Panc1 (cell line): ENCODE measurements around the gene GRAMD1C. TPM values are rescaled to one million over a fixed set of nuclear protein-coding genes. Genes with fewer than 3 reads are reported as not detected.
A peak's percentile ranks its signal among the peaks of the same experiment; 100 is the strongest.

ENCODE experiments used
- ATAC-seq: fragments of 200-7000 bp; cut with Tn5 transposase; 2 replicates; pipeline ENCODE4 v1.9.1; 2020; ENCODE audit warnings: mild to moderate bottlenecking, moderate library complexity
- BruUV-seq: library from RNA; stranded (reverse); fragments of 400-500 nt; replicated peaks from 2 replicates; lab custom pipeline; 2021; lab: Mats Ljungman, UMichigan
- CTCF ChIA-PET: fragments of 300-600 bp; sonication (Branson Sonifier 250); formaldehyde crosslinking; loops from one replicate; lab custom pipeline; 2022; ENCODE audit warnings: antibody characterized with exemption; lab: Charles Lee
- POLR2A ChIA-PET: fragments of 300-600 bp; sonication (Branson Sonifier 250); formaldehyde crosslinking; loops from one replicate; lab custom pipeline; 2022; ENCODE audit warnings: antibody characterized with exemption; lab: Charles Lee
- DNase-seq: peaks from one replicate; pipeline ENCODE4 v3.0.0-alpha.2; 2010; ENCODE audit warnings: low read depth, low spot score
- H3K27ac ChIP-seq: 2 replicates; pipeline ENCODE4 v1.5.1; 2011; ENCODE audit warnings: mild to moderate bottlenecking, low read length, inconsistent platforms
- H3K27me3 ChIP-seq: fragments of 200-500 bp; sonication (Bioruptor generic); 2 replicates; pipeline ENCODE4 v1.6.0; 2014; ENCODE audit warnings: low read length, inconsistent platforms; ENCODE audit not compliant: control insufficient read depth, insufficient read depth
- H3K36me3 ChIP-seq: fragments of 200-500 bp; sonication (Bioruptor generic); 2 replicates; pipeline ENCODE4 v1.5.1; 2014; ENCODE audit warnings: inconsistent platforms, mild to moderate bottlenecking, low read length, moderate library complexity; ENCODE audit not compliant: control insufficient read depth, insufficient read depth
- H3K4me1 ChIP-seq: 2 replicates; pipeline ENCODE4 v1.5.1; 2011; ENCODE audit warnings: inconsistent platforms, mild to moderate bottlenecking, low read length, moderate library complexity; ENCODE audit not compliant: control insufficient read depth, insufficient read depth
- H3K4me3 ChIP-seq, 2 experiments: 2 replicates each; pipeline ENCODE4 v1.5.1; 2011 to 2012; ENCODE audit warnings: low read depth in 2 of 2, low read length in 2 of 2, mild to moderate bottlenecking in 2 of 2, inconsistent platforms in 1 of 2, moderate library complexity in 1 of 2
- H3K9me3 ChIP-seq: fragments of 200-500 bp; sonication (Bioruptor generic); 2 replicates; pipeline ENCODE4 v1.5.1; 2014; ENCODE audit warnings: low read depth, mild to moderate bottlenecking, inconsistent platforms, low read length, moderate library complexity; ENCODE audit not compliant: control insufficient read depth, insufficient read depth
- POLR2AphosphoS5 ChIP-seq: IDR thresholded peaks from 2 replicates; pipeline ENCODE4 v1.6.1; 2012; ENCODE audit warnings: mild to moderate bottlenecking, low read depth, low read length, moderate library complexity
- REST ChIP-seq, 2 experiments: IDR thresholded peaks; 2 replicates each; pipeline ENCODE4 v1.6.1; 2011 to 2012; ENCODE audit warnings: low read depth in 2 of 2, control low read depth in 1 of 2, low read length in 1 of 2, mild to moderate bottlenecking in 1 of 2, moderate library complexity in 1 of 2; ENCODE audit not compliant: insufficient read depth in 1 of 2
- SIN3A ChIP-seq: IDR thresholded peaks from 2 replicates; pipeline ENCODE4 v1.6.1; 2012; ENCODE audit warnings: low read depth, mild to moderate bottlenecking, low read length, moderate library complexity, borderline replicate concordance; ENCODE audit not compliant: insufficient read depth
- TCF7L2 ChIP-seq: IDR thresholded peaks from 2 replicates; pipeline ENCODE4 v1.6.1; 2011; ENCODE audit warnings: mild to moderate bottlenecking, low read depth, low read length, inconsistent platforms
- in situ Hi-C: cut with HindIII; loops from 2 replicates; pipeline ENCODE4 v1.10.0; 2016; ENCODE audit warnings: low sequenced_read_pairs, low pct_unique_long_range_greater_than_20kb
- intact Hi-C: fragments of 100-400 bp; cut with micrococcal nuclease; formaldehyde crosslinking; loops from one replicate; pipeline ENCODE4 v1.10.0; 2022; ENCODE audit not compliant: unreplicated experiment
- total RNA-seq: library from RNA; stranded (reverse); gene quantifications from one replicate; pipeline ENCODE4 v1.2.1, GENCODE V29; 2021; ENCODE audit not compliant: unreplicated experiment
- TF ChIP-seq, protein P1 (sequence below): fragments of 450-650 bp; IDR thresholded peaks from 2 replicates; pipeline ENCODE4 v1.5.1; 2017; ENCODE audit warnings: mild to moderate bottlenecking

GRAMD1C gene
- total RNA-seq, 1 experiment from 2014 or later, result 3.9 TPM

GRCh38 chr3:113839551-113839950 lies 963 bp downstream of the GRAMD1C start:
- ChIA-PET CTCF (no interaction called here), POLR2A (no interaction called here)
- H3K27me3 ChIP-seq, result no peaks in the 10 kb centered on the region
- no peaks in the 10 kb centered on the region for H3K36me3 ChIP-seq
- H3K4me3 ChIP-seq, result peak overlapping the region; percentile 65 to 93
- in situ Hi-C loops, result no loop called here
- ATAC-seq (no peak), DNase-seq (no peak)
- H3K9me3 ChIP-seq, result no peaks in the 10 kb centered on the region
- TF ChIP-seq TCF7L2 (no peak), SIN3A (no peak), POLR2AphosphoS5 (no peak), REST (IDR thresholded peaks at IDR 0.05; ENCODE audit: insufficient read depth in 1 of 2, low read depth in 2 of 2, low read length in 1 of 2) (no peak)
- TF ChIP-seq, protein P1, sequence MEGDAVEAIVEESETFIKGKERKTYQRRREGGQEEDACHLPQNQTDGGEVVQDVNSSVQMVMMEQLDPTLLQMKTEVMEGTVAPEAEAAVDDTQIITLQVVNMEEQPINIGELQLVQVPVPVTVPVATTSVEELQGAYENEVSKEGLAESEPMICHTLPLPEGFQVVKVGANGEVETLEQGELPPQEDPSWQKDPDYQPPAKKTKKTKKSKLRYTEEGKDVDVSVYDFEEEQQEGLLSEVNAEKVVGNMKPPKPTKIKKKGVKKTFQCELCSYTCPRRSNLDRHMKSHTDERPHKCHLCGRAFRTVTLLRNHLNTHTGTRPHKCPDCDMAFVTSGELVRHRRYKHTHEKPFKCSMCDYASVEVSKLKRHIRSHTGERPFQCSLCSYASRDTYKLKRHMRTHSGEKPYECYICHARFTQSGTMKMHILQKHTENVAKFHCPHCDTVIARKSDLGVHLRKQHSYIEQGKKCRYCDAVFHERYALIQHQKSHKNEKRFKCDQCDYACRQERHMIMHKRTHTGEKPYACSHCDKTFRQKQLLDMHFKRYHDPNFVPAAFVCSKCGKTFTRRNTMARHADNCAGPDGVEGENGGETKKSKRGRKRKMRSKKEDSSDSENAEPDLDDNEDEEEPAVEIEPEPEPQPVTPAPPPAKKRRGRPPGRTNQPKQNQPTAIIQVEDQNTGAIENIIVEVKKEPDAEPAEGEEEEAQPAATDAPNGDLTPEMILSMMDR, result no peak
- BruUV-seq, result no TSS peak
- H3K27ac ChIP-seq, result peak overlapping the region; percentile 84
- H3K4me1 ChIP-seq, result no peaks in the 10 kb centered on the region
- intact Hi-C loops, result loop anchor here (2.0 kb wide), 2 partner anchors 73 to 103 kb away; no protein-coding TSS in a partner anchor

DNA sequence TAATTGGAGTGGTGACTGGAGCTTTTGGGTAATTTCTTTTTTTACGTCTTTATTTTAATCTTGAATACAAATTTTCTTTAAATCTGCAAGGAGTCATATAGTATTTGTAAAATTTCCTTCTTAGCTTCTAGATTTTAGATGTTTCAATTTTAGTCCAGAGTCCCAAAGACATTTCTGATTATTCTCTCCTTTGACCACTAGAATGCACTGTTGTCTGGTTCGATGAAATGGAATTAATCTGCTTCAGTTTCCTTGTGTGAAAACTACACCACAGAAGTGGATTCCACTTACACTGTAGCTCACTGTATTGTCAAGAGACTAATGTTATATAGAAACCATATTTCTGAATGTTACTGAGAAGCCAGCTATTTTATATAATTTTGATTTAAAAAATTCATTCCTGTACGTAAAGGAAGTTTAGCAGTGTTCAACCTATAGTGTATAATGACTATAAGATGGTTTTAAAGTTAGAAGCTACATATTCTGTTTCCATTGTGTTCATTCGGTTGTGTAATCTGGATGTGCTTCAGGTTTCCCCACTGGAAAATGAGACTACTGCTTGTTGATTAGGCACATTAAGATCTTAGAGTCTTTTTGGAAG lies 6.1 kb downstream of the GRAMD1C start:
- H3K27ac ChIP-seq, result no peak overlapping the region
- ChIA-PET POLR2A (interaction anchor here (0.7 kb wide), 1 partner anchor 59 kb away, joined by 4 read pairs; no protein-coding TSS in a partner anchor), CTCF (interaction anchor here (0.6 to 2.6 kb wide), 8 partner anchors 9 to 108 kb away, joined by 3 to 8 read pairs (median 3); no protein-coding TSS in a partner anchor)
- no peaks in the 10 kb centered on the region for H3K36me3 ChIP-seq
- intact Hi-C loops (loop anchor here (1.0 to 10.0 kb wide), 2 partner anchors 69 to 210 kb away; partner anchors contain the start of genes CCDC191 and QTRT2), in situ Hi-C loops (no loop called here)
- no peaks in the 10 kb centered on the region for H3K27me3 ChIP-seq
- BruUV-seq, result no TSS peak
- no peak overlapping the region for H3K4me3 ChIP-seq
- peak; percentile 68; the same call in 1 of the 2 replicates for ATAC-seq
- H3K4me1 ChIP-seq, result no peaks in the 10 kb centered on the region
- DNase-seq, result no peak
- no peaks in the 10 kb centered on the region for H3K9me3 ChIP-seq
- TF ChIP-seq, protein P1, result peak; percentile 78; the same call in 1 of the 2 replicates
- no peak for TF ChIP-seq REST (IDR thresholded peaks at IDR 0.05; ENCODE audit: insufficient read depth in 1 of 2, low read depth in 2 of 2, low read length in 1 of 2)
